AG10803 (cell line): ENCODE data around the gene KDM4E.
"Not testable (repeated sequence)": the region's sequence is repeated elsewhere in the genome, so short reads cannot be mapped to it uniquely, and the experiment has no call there.

Source experiments
- DNase-seq: peaks from one replicate; pipeline ENCODE4 v3.0.0; 2010; ENCODE audit warnings: low read depth
- H3K4me3 ChIP-seq: 2 replicates; pipeline ENCODE4 v1.5.1; 2011; ENCODE audit warnings: mild to moderate bottlenecking, low read length, control low read depth
- CTCF ChIP-seq: conservative IDR thresholded peaks from 2 replicates; pipeline ENCODE4 v1.5.1; 2011; ENCODE audit warnings: mild to moderate bottlenecking, low read length, control low read depth, inconsistent platforms

The KDM4E gene

GRCh38 chr11:95003716-95004115 lies 21.3 kb upstream of the KDM4E start:
- DNase-seq: no peak
- H3K4me3 ChIP-seq: no peak overlapping the region
- no peak for TF ChIP-seq CTCF

GRCh38 chr11:95005642-95006041 lies 19.4 kb upstream of the KDM4E start:
- no peak for TF ChIP-seq CTCF
- DNase-seq: no peak
- no peak overlapping the region for H3K4me3 ChIP-seq

GRCh38 chr11:95011376-95011775 lies 13.7 kb upstream of the KDM4E start:
- no peak for TF ChIP-seq CTCF
- H3K4me3 ChIP-seq: no peak overlapping the region
- DNase-seq: no peak

GRCh38 chr11:95014184-95014821 lies 10.8 kb upstream of the KDM4E start:
- no peak for DNase-seq
- no peak overlapping the region for H3K4me3 ChIP-seq
- TF ChIP-seq CTCF: no peak

GRCh38 chr11:95016139-95016538 lies 8.9 kb upstream of the KDM4E start:
- no peak overlapping the region for H3K4me3 ChIP-seq
- TF ChIP-seq CTCF: no peak

GRCh38 chr11:95021468-95021867 lies 3.6 kb upstream of the KDM4E start:
- H3K4me3 ChIP-seq, DNase-seq: not testable (repeated sequence)

More at GRCh38 chr11:95016139-95016538, 8.9 kb upstream of the KDM4E start:
- DNase-seq: no peak

GRCh38 chr11:95025594-95025993 lies 536 bp downstream of the KDM4E start:
- not testable (repeated sequence) for H3K4me3 ChIP-seq, DNase-seq

- TF ChIP-seq CTCF: no peak
- no peak for DNase-seq
- H3K4me3 ChIP-seq: no peak overlapping the region
Measured at GRCh38 chr11:95028357-95028756, 3.3 kb downstream of the KDM4E start.
